GM18873 (cell line): ENCODE results near the gene OR1K1.

Experiments used
- ATAC-seq: cut with Tn5 transposase; IDR thresholded peaks from one replicate; pipeline ENCODE4 v1.9.1; 2021; ENCODE audit warnings: mild to moderate bottlenecking, moderate library complexity, moderate number of reproducible peaks; ENCODE audit not compliant: unreplicated experiment, low FRiP score

Gene OR1K1

GRCh38 chr9:122848256-122848943 lies 48.5 kb downstream of the OR1K1 start:
- no peak for ATAC-seq
